HCT116 (cell line): ENCODE measurements around the gene KCNH3. TPM values are rescaled to one million over a fixed set of nuclear protein-coding genes. Genes with fewer than 3 reads are reported as not detected.

Experiments
- ATAC-seq: fragments of 200-7000 bp; cut with Tn5 transposase; 2 replicates; pipeline ENCODE4 v1.9.1; 2020; ENCODE audit warnings: mild to moderate bottlenecking, moderate library complexity
- BruUV-seq: library from RNA; stranded (reverse); fragments of 400-500 nt; replicated peaks from 2 replicates; lab custom pipeline; 2021; lab: Mats Ljungman, UMichigan
- CTCF ChIA-PET: fragments of 300-600 bp; sonication (Branson Sonifier 250); formaldehyde crosslinking; loops from one replicate; lab custom pipeline; 2021; ENCODE audit warnings: antibody characterized with exemption; lab: Charles Lee
- POLR2A ChIA-PET: fragments of 300-600, 350-600 bp; sonication (Branson Sonifier 250); formaldehyde crosslinking; loops from one replicate; lab custom pipeline; 2021; ENCODE audit warnings: antibody characterized with exemption; lab: Charles Lee
- RAD21 ChIA-PET, 2 experiments: fragments of 300-600 bp; sonication (Branson Sonifier 250); formaldehyde crosslinking; loops; one replicate each; lab custom pipeline; 2023; ENCODE audit warnings: low total read pairs in 2 of 2; ENCODE audit not compliant: uncharacterized antibody in 2 of 2, unreplicated experiment in 2 of 2, low non-redundant PET in 1 of 2; lab: Charles Lee
- DNase-seq: peaks from one replicate; pipeline ENCODE4 v3.0.0-alpha.2; 2010; ENCODE audit warnings: low read depth, low spot score
- H2AFZ ChIP-seq: fragments of 200-600 bp; shearing (Covaris generic), sonication (generic); 2 replicates; pipeline ENCODE4 v1.6.1; 2017; ENCODE audit warnings: low read depth, mixed run types, mixed read lengths, antibody characterized with exemption, low read length; ENCODE audit not compliant: poor library complexity, severe bottlenecking
- H3K27ac ChIP-seq: 2 replicates; pipeline ENCODE4 v1.5.1; 2012; ENCODE audit warnings: low read depth, low read length
- H3K27me3 ChIP-seq: fragments of 200-600 bp; sonication (generic); 2 replicates; pipeline ENCODE4 v1.6.1; 2016; ENCODE audit warnings: mixed run types, low read length, mixed read lengths; ENCODE audit not compliant: insufficient read depth
- H3K36me3 ChIP-seq, 2 experiments: fragments of 200-500 bp in 1 of 2; fragments of 200-600 bp in 1 of 2; sonication (Bioruptor generic) in 1 of 2; sonication (generic) in 1 of 2; 2 replicates each; pipeline versions ENCODE4 v1.5.1 to v1.6.1; 2014 to 2016; ENCODE audit warnings: low read length in 2 of 2, inconsistent platforms in 1 of 2, mixed read lengths in 1 of 2, mixed run types in 1 of 2; ENCODE audit not compliant: insufficient read depth in 2 of 2, control insufficient read depth in 1 of 2
- H3K4me1 ChIP-seq, 2 experiments: fragments of 200-600 bp in 1 of 2; sonication (generic) in 1 of 2; 2 replicates each; pipeline versions ENCODE4 v1.5.1 to v1.6.1; 2012 to 2017; ENCODE audit warnings: low read length in 2 of 2, inconsistent platforms in 1 of 2, mild to moderate bottlenecking in 1 of 2, mixed read lengths in 1 of 2, mixed run types in 1 of 2, moderate library complexity in 1 of 2; ENCODE audit not compliant: insufficient read depth in 2 of 2, control insufficient read depth in 1 of 2
- H3K4me2 ChIP-seq: fragments of 200-600 bp; sonication (generic); 2 replicates; pipeline ENCODE4 v1.6.1; 2017; ENCODE audit warnings: mixed run types, low read length, mixed read lengths
- H3K4me3 ChIP-seq, 2 experiments: fragments of 200-600 bp in 1 of 2; sonication (generic) in 1 of 2; replicated peaks in 1 of 2; 2 replicates each; pipeline ENCODE4 v1.5.1; 2011 to 2016; ENCODE audit warnings: low read length in 2 of 2, control low read depth in 1 of 2, low read depth in 1 of 2, mild to moderate bottlenecking in 1 of 2, mixed read lengths in 1 of 2, mixed run types in 1 of 2
- H3K79me2 ChIP-seq: fragments of 200-600 bp; sonication (generic); 2 replicates; pipeline ENCODE4 v1.6.1; 2017; ENCODE audit warnings: mild to moderate bottlenecking, mixed run types, low read length, moderate library complexity, mixed read lengths; ENCODE audit not compliant: insufficient read depth
- H3K9ac ChIP-seq: fragments of 200-600 bp; sonication (generic); 2 replicates; pipeline ENCODE4 v1.6.1; 2016; ENCODE audit warnings: low read length, mixed read lengths
- H3K9me2 ChIP-seq: fragments of 200-600 bp; sonication (generic), shearing (Covaris generic); 2 replicates; pipeline ENCODE4 v1.6.1; 2017; ENCODE audit warnings: mixed run types, mild to moderate bottlenecking, moderate library complexity; ENCODE audit not compliant: insufficient read depth
- H3K9me3 ChIP-seq, 2 experiments: fragments of 200-500 bp in 1 of 2; fragments of 200-600 bp in 1 of 2; sonication (Bioruptor generic) in 1 of 2; sonication (generic) in 1 of 2; 2 replicates each; pipeline ENCODE4 v1.6.1; 2014 to 2017; ENCODE audit warnings: low read length in 2 of 2, mixed read lengths in 2 of 2, inconsistent platforms in 1 of 2, low read depth in 1 of 2, mild to moderate bottlenecking in 1 of 2, mixed run types in 1 of 2, moderate library complexity in 1 of 2; ENCODE audit not compliant: control insufficient read depth in 1 of 2, insufficient read depth in 1 of 2
- H4K20me1 ChIP-seq: fragments of 200-600 bp; sonication (generic), shearing (Covaris generic); 2 replicates; pipeline ENCODE4 v1.6.1; 2017; ENCODE audit warnings: mixed run types, mild to moderate bottlenecking, moderate library complexity; ENCODE audit not compliant: insufficient read depth
- CBX3 ChIP-seq: IDR thresholded peaks from 2 replicates; pipeline ENCODE4 v1.6.1; 2012; ENCODE audit warnings: low read depth
- CTCF ChIP-seq, 3 experiments: fragments of 200-600 bp in 1 of 3; sonication (generic) in 1 of 3; IDR thresholded peaks in 2 of 3; conservative IDR thresholded peaks in 1 of 3; 2 replicates each; pipeline ENCODE4 v1.5.1; 2012 to 2017; ENCODE audit warnings: low read depth in 2 of 3, low read length in 2 of 3, antibody characterized with exemption in 1 of 3, borderline replicate concordance in 1 of 3, control low read depth in 1 of 3, mild to moderate bottlenecking in 1 of 3, mixed read lengths in 1 of 3, mixed run types in 1 of 3, moderate library complexity in 1 of 3; ENCODE audit not compliant: insufficient read depth in 1 of 3
- EZH2 ChIP-seq: fragments of 200-600 bp; sonication (generic); IDR thresholded peaks from 2 replicates; pipeline ENCODE4 v1.6.1; 2017; ENCODE audit warnings: antibody characterized with exemption, mixed run types
- JUND ChIP-seq: IDR thresholded peaks from 2 replicates; pipeline ENCODE4 v1.6.1; 2012
- POLR2AphosphoS5 ChIP-seq: IDR thresholded peaks from 2 replicates; pipeline ENCODE4 v1.6.1; 2011; ENCODE audit warnings: mild to moderate bottlenecking, low read depth, low read length, moderate library complexity
- SIN3A ChIP-seq: IDR thresholded peaks from 2 replicates; pipeline ENCODE4 v1.6.1; 2012; ENCODE audit warnings: low read depth
- SP1 ChIP-seq: IDR thresholded peaks from 2 replicates; pipeline ENCODE4 v1.6.1; 2012; ENCODE audit warnings: low read depth
- SRF ChIP-seq: IDR thresholded peaks from 2 replicates; pipeline ENCODE4 v1.6.1; 2012; ENCODE audit warnings: low read depth
- TCF7L2 ChIP-seq: IDR thresholded peaks from 2 replicates; pipeline ENCODE4 v1.7.0; 2011; ENCODE audit warnings: borderline replicate concordance, inconsistent platforms; ENCODE audit not compliant: insufficient read depth, insufficient read length; ENCODE audit errors: extremely low read depth
- YY1 ChIP-seq: IDR thresholded peaks from 2 replicates; pipeline ENCODE4 v1.6.1; 2011; ENCODE audit warnings: low read length, low read depth, moderate library complexity, mild to moderate bottlenecking; ENCODE audit not compliant: insufficient replicate concordance; ENCODE audit errors: extremely low read depth
- ZFX ChIP-seq: fragments of 450-650 bp; IDR thresholded peaks from 2 replicates; pipeline ENCODE4 v1.6.1; 2017
- intact Hi-C: fragments of 100-400 bp; cut with micrococcal nuclease; formaldehyde crosslinking; loops from 2 replicates; pipeline ENCODE4 v1.10.0; 2022
- total RNA-seq: library from RNA; stranded (reverse); gene quantifications from one replicate; pipeline ENCODE4 v1.2.1, GENCODE V29; 2021; ENCODE audit not compliant: unreplicated experiment
- TF ChIP-seq, protein P1 (sequence below): IDR thresholded peaks from 2 replicates; pipeline ENCODE4 v1.6.1; 2012
- TF ChIP-seq, protein P2 (sequence below): IDR thresholded peaks from 2 replicates; pipeline ENCODE4 v1.6.1; 2012; ENCODE audit warnings: low read depth

The KCNH3 gene
- total RNA-seq, 1 experiment from 2014 or later = 35.3 TPM

GRCh38 chr12:49540229-49541139, 1.7 kb downstream of the KCNH3 start:
- intact Hi-C loops = no loop called here

More at GRCh38 chr12:49540229-49541139, 1.7 kb downstream of the KCNH3 start:
- RAD21 ChIA-PET = no interaction called here
- peak overlapping the region; percentile 87 to 89 for H3K4me3 ChIP-seq
- peak overlapping the region; percentile 88 for H3K9ac ChIP-seq
- H3K27ac ChIP-seq = peak overlapping the region; percentile 83; the same call in 1 of the 2 replicates
- POLR2A ChIA-PET = interaction anchor here (0.5 kb wide), 1 partner anchor 173 kb away, joined by 3 read pairs; the partner anchor contains the start of gene SPATS2
- H3K79me2 ChIP-seq = peaks cover 16% of the 10 kb centered on the region
- no TSS peak for BruUV-seq
- H3K4me1 ChIP-seq = peaks cover 38 to 48% of the 10 kb centered on the region in 2 experiments
- CTCF ChIA-PET = no interaction called here
- DNase-seq (no peak), ATAC-seq (no peak)
- no peaks in the 10 kb centered on the region for H3K9me2 ChIP-seq
- H3K27me3 ChIP-seq = no peaks in the 10 kb centered on the region
- H2AFZ ChIP-seq = no peak overlapping the region
- H3K36me3 ChIP-seq = peaks cover 0 to 7% of the 10 kb centered on the region in 2 experiments; a peak in 2 of 4 replicates
- H3K9me3 ChIP-seq = no peaks in the 10 kb centered on the region
- TF ChIP-seq SIN3A (no peak), SP1 (no peak), SRF (no peak), CBX3 (no peak), ZFX (no peak), CTCF (IDR thresholded peaks at IDR 0.05 in 2 of 3, conservative IDR thresholded peaks at IDR 0.05 in 1 of 3; ENCODE audit: borderline replicate concordance in 1 of 3, insufficient read depth in 1 of 3, low read depth in 2 of 3, low read length in 2 of 3) (no peak), YY1 (no peak), TCF7L2 (no peak), EZH2 (no peak), POLR2AphosphoS5 (no peak), JUND (no peak)
- TF ChIP-seq, protein P1, sequence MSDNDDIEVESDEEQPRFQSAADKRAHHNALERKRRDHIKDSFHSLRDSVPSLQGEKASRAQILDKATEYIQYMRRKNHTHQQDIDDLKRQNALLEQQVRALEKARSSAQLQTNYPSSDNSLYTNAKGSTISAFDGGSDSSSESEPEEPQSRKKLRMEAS = no peak
- TF ChIP-seq, protein P2, sequence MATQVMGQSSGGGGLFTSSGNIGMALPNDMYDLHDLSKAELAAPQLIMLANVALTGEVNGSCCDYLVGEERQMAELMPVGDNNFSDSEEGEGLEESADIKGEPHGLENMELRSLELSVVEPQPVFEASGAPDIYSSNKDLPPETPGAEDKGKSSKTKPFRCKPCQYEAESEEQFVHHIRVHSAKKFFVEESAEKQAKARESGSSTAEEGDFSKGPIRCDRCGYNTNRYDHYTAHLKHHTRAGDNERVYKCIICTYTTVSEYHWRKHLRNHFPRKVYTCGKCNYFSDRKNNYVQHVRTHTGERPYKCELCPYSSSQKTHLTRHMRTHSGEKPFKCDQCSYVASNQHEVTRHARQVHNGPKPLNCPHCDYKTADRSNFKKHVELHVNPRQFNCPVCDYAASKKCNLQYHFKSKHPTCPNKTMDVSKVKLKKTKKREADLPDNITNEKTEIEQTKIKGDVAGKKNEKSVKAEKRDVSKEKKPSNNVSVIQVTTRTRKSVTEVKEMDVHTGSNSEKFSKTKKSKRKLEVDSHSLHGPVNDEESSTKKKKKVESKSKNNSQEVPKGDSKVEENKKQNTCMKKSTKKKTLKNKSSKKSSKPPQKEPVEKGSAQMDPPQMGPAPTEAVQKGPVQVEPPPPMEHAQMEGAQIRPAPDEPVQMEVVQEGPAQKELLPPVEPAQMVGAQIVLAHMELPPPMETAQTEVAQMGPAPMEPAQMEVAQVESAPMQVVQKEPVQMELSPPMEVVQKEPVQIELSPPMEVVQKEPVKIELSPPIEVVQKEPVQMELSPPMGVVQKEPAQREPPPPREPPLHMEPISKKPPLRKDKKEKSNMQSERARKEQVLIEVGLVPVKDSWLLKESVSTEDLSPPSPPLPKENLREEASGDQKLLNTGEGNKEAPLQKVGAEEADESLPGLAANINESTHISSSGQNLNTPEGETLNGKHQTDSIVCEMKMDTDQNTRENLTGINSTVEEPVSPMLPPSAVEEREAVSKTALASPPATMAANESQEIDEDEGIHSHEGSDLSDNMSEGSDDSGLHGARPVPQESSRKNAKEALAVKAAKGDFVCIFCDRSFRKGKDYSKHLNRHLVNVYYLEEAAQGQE = no peak
- peak overlapping the region; percentile 100 for H3K4me2 ChIP-seq
- no peaks in the 10 kb centered on the region for H4K20me1 ChIP-seq
